ENCODE data around the gene RPS6KA5. TPM values are rescaled to one million over a fixed set of nuclear protein-coding genes. Genes with fewer than 3 reads are reported as not detected.

The RPS6KA5 gene
- total RNA-seq, 1 donor from 2014 or later: 1.0 TPM

GRCh38 chr14:91055016-91055415 lies 5.4 kb downstream of the RPS6KA5 start:
- no peaks in the 10 kb centered on the region for H3K27me3 ChIP-seq (ENCODE audit: insufficient read depth, low read length)
- no peak overlapping the region for H3K27ac ChIP-seq (ENCODE audit: low read depth, low read length)
- H4K20me1 ChIP-seq (ENCODE audit: insufficient read depth, low read length): no peaks in the 10 kb centered on the region
- H3K79me2 ChIP-seq (ENCODE audit: insufficient read depth, low read length): no peaks in the 10 kb centered on the region
- no peak overlapping the region for H3K4me3 Mint-ChIP-seq (ENCODE audit: unreplicated experiment)
- TF ChIP-seq CTCF (IDR thresholded peaks at IDR 0.05; ENCODE audit: insufficient read depth, low read depth, low read length) (no peak), EZH2 (IDR thresholded peaks at IDR 0.05; ENCODE audit: insufficient read depth, low read length) (no peak)
- H3K27ac Mint-ChIP-seq (ENCODE audit: unreplicated experiment): no peak overlapping the region
- H2AFZ ChIP-seq (ENCODE audit: low read depth, low read length): no peak overlapping the region
- no peaks in the 10 kb centered on the region for H3K36me3 ChIP-seq (ENCODE audit: insufficient read depth, low read length)
- no peaks in the 10 kb centered on the region for H3K9me3 ChIP-seq (ENCODE audit: insufficient read depth, low read depth, low read length)
- peaks cover 5% of the 10 kb centered on the region for H3K4me1 ChIP-seq (ENCODE audit: insufficient read depth, low read length)
- H3K4me2 ChIP-seq (ENCODE audit: low read length): no peak overlapping the region
- H3K9ac ChIP-seq (ENCODE audit: low read length): no peak overlapping the region
- FAIRE-seq (no peak), DNase-seq (ENCODE audit: low read depth) (no peak)
- no peaks in the 10 kb centered on the region for H3K36me3 Mint-ChIP-seq (ENCODE audit: low read depth, unreplicated experiment)
- no peaks in the 10 kb centered on the region for H3K9me3 Mint-ChIP-seq (ENCODE audit: unreplicated experiment)
- H3K27me3 Mint-ChIP-seq (ENCODE audit: low read depth, unreplicated experiment): no peaks in the 10 kb centered on the region
- H3K4me3 ChIP-seq (ENCODE audit: insufficient read depth, low read depth, low read length): no peak overlapping the region
- peaks cover 6% of the 10 kb centered on the region for H3K4me1 Mint-ChIP-seq (ENCODE audit: low read depth, unreplicated experiment)

GRCh38 chr14:91048676-91049075 lies 11.8 kb downstream of the RPS6KA5 start:
- no peaks in the 10 kb centered on the region for H3K36me3 Mint-ChIP-seq (ENCODE audit: low read depth, unreplicated experiment)
- no peak overlapping the region for H3K27ac ChIP-seq (ENCODE audit: low read depth, low read length)
- no peaks in the 10 kb centered on the region for H3K9me3 Mint-ChIP-seq (ENCODE audit: unreplicated experiment)
- no peaks in the 10 kb centered on the region for H3K27me3 Mint-ChIP-seq (ENCODE audit: low read depth, unreplicated experiment)
- no peak overlapping the region for H3K9ac ChIP-seq (ENCODE audit: low read length)
- no peak overlapping the region for H3K27ac Mint-ChIP-seq (ENCODE audit: unreplicated experiment)
- no peak overlapping the region for H2AFZ ChIP-seq (ENCODE audit: low read depth, low read length)
- H3K4me1 Mint-ChIP-seq (ENCODE audit: low read depth, unreplicated experiment): peaks cover 5% of the 10 kb centered on the region
- H3K4me1 ChIP-seq (ENCODE audit: insufficient read depth, low read length): no peaks in the 10 kb centered on the region
- H4K20me1 ChIP-seq (ENCODE audit: insufficient read depth, low read length): no peaks in the 10 kb centered on the region
- H3K27me3 ChIP-seq (ENCODE audit: insufficient read depth, low read length): no peaks in the 10 kb centered on the region
- DNase-seq (ENCODE audit: low read depth) (no peak), FAIRE-seq (no peak)
- H3K4me3 Mint-ChIP-seq (ENCODE audit: unreplicated experiment): no peak overlapping the region
- no peaks in the 10 kb centered on the region for H3K79me2 ChIP-seq (ENCODE audit: insufficient read depth, low read length)
- H3K9me3 ChIP-seq (ENCODE audit: insufficient read depth, low read depth, low read length): no peaks in the 10 kb centered on the region
- H3K4me3 ChIP-seq (ENCODE audit: insufficient read depth, low read depth, low read length): no peak overlapping the region
- no peak overlapping the region for H3K4me2 ChIP-seq (ENCODE audit: low read length)
- no peak for TF ChIP-seq CTCF (IDR thresholded peaks at IDR 0.05; ENCODE audit: insufficient read depth, low read depth, low read length)
- no peaks in the 10 kb centered on the region for H3K36me3 ChIP-seq (ENCODE audit: insufficient read depth, low read length)

- Histone ChIP-seq H3K9me3 (ENCODE audit: insufficient read depth, low read depth, low read length) (no peaks in the 10 kb centered on the region), H3K4me2 (ENCODE audit: low read length) (no peak overlapping the region), H3K4me3 (ENCODE audit: insufficient read depth, low read depth, low read length) (no peak overlapping the region), H3K4me1 (ENCODE audit: insufficient read depth, low read length) (no peaks in the 10 kb centered on the region), H3K36me3 (ENCODE audit: insufficient read depth, low read length) (no peaks in the 10 kb centered on the region), H3K27me3 (ENCODE audit: insufficient read depth, low read length) (no peaks in the 10 kb centered on the region), H3K9ac (ENCODE audit: low read length) (no peak overlapping the region), H2AFZ (ENCODE audit: low read depth, low read length) (no peak overlapping the region), H3K27ac (ENCODE audit: low read depth, low read length) (no peak overlapping the region), H3K79me2 (ENCODE audit: insufficient read depth, low read length) (no peaks in the 10 kb centered on the region), H4K20me1 (ENCODE audit: insufficient read depth, low read length) (no peaks in the 10 kb centered on the region)
- Mint-ChIP-seq H3K9me3 (ENCODE audit: unreplicated experiment) (no peaks in the 10 kb centered on the region), H3K27me3 (ENCODE audit: low read depth, unreplicated experiment) (no peaks in the 10 kb centered on the region), H3K36me3 (ENCODE audit: low read depth, unreplicated experiment) (no peaks in the 10 kb centered on the region), H3K4me1 (ENCODE audit: low read depth, unreplicated experiment) (peaks cover 5% of the 10 kb centered on the region), H3K27ac (ENCODE audit: unreplicated experiment) (no peak overlapping the region), H3K4me3 (ENCODE audit: unreplicated experiment) (no peak overlapping the region)
- DNase-seq (ENCODE audit: low read depth) (no peak), FAIRE-seq (no peak)
- TF ChIP-seq EZH2 (IDR thresholded peaks at IDR 0.05; ENCODE audit: insufficient read depth, low read length): no peak
- no peak for TF ChIP-seq CTCF (IDR thresholded peaks at IDR 0.05; ENCODE audit: insufficient read depth, low read depth, low read length)
Measured at GRCh38 chr14:91048265-91048664, 12.2 kb downstream of the RPS6KA5 start.

All from astrocyte (in vitro differentiated cells and primary cell).